HepG2 (cell line): Measurements from ENCODE around the gene ISG20L2. TPM values are rescaled to one million over a fixed set of nuclear protein-coding genes. Genes with fewer than 3 reads are reported as not detected.

ENCODE experiments used
- ATM ChIP-seq: fragments of 450-650 bp; IDR thresholded peaks from 2 replicates; pipeline ENCODE4 v1.7.1; 2017; ENCODE audit warnings: mild to moderate bottlenecking, borderline replicate concordance
- DNMT3B ChIP-seq: conservative IDR thresholded peaks from 2 replicates; pipeline ENCODE4 v1.6.1; 2016; ENCODE audit warnings: missing biosample characterization, control low read depth
- DRAP1 ChIP-seq: IDR thresholded peaks from 2 replicates; pipeline ENCODE4 v1.6.1; 2016; ENCODE audit warnings: missing genetic modification reagents, missing compliant biosample characterization
- HIVEP1 ChIP-seq: sonication (generic); formaldehyde crosslinking; IDR thresholded peaks from 2 replicates; pipeline ENCODE4 v1.4.0; 2020; ENCODE audit warnings: mild to moderate bottlenecking, missing genetic modification reagents
- HNRNPK ChIP-seq: fragments of 200-400 bp; formaldehyde crosslinking; IDR thresholded peaks from 2 replicates; pipeline ENCODE4 v1.6.1; 2018; ENCODE audit warnings: low read length, low read depth, moderate library complexity, mild to moderate bottlenecking; ENCODE audit not compliant: poor library complexity, severe bottlenecking
- IRX3 ChIP-seq: sonication (generic); formaldehyde crosslinking; IDR thresholded peaks from 2 replicates; pipeline ENCODE4 v1.8.1; 2023; ENCODE audit warnings: mild to moderate bottlenecking, low read depth, missing genetic modification reagents, borderline replicate concordance
- KDM5A ChIP-seq: fragments of 200-600 bp; sonication (generic); IDR thresholded peaks from 2 replicates; pipeline ENCODE4 v1.7.0; 2018; ENCODE audit warnings: antibody characterized with exemption, mild to moderate bottlenecking, low read length, borderline replicate concordance
- KLF13 ChIP-seq: sonication (generic); formaldehyde crosslinking; IDR thresholded peaks from 2 replicates; pipeline ENCODE4 v1.4.0; 2020; ENCODE audit warnings: mild to moderate bottlenecking, missing genetic modification reagents
- MAFF ChIP-seq: IDR thresholded peaks from 2 replicates; pipeline ENCODE4 v1.6.1; 2011; ENCODE audit warnings: low read depth, low read length, improper control_type of control experiment
- MEIS1 ChIP-seq: sonication (generic); formaldehyde crosslinking; IDR thresholded peaks from 2 replicates; pipeline ENCODE4 v1.9.0; 2021; ENCODE audit warnings: mild to moderate bottlenecking, missing genetic modification reagents, moderate library complexity, borderline replicate concordance
- MXI1 ChIP-seq: IDR thresholded peaks from 3 replicates; pipeline ENCODE4 v1.6.1; 2012; ENCODE audit warnings: low read depth, low read length, inconsistent platforms, borderline replicate concordance
- PHF8 ChIP-seq: sonication (generic); formaldehyde crosslinking; IDR thresholded peaks from 2 replicates; pipeline ENCODE4 v1.5.0; 2020; ENCODE audit warnings: missing genetic modification reagents
- SIX4 ChIP-seq: sonication (generic); formaldehyde crosslinking; IDR thresholded peaks from 2 replicates; pipeline ENCODE4 v1.4.0; 2020; ENCODE audit warnings: missing genetic modification reagents
- TMF1 ChIP-seq: sonication (generic); formaldehyde crosslinking; IDR thresholded peaks from 2 replicates; pipeline ENCODE4 v1.8.1; 2022; ENCODE audit warnings: low read depth, missing genetic modification reagents
- ZBTB25 ChIP-seq: IDR thresholded peaks from 2 replicates; pipeline ENCODE4 v1.6.1; 2018; ENCODE audit warnings: missing genetic modification reagents
- ZNF430 ChIP-seq: sonication (generic); formaldehyde crosslinking; IDR thresholded peaks from 2 replicates; pipeline ENCODE4 v1.9.0; 2021; ENCODE audit warnings: mild to moderate bottlenecking, missing genetic modification reagents
- ZNF513 ChIP-seq: sonication (generic); formaldehyde crosslinking; conservative IDR thresholded peaks from 2 replicates; pipeline ENCODE4 v1.5.0; 2020; ENCODE audit warnings: missing genetic modification reagents
- ZNF549 ChIP-seq: sonication (generic); formaldehyde crosslinking; IDR thresholded peaks from 2 replicates; pipeline ENCODE4 v1.5.0; 2020; ENCODE audit warnings: missing genetic modification reagents
- ZNF564 ChIP-seq: sonication (generic); formaldehyde crosslinking; IDR thresholded peaks from 2 replicates; pipeline ENCODE4 v1.8.1; 2023; ENCODE audit warnings: mild to moderate bottlenecking, missing genetic modification reagents
- ZNF83 ChIP-seq: sonication (generic); formaldehyde crosslinking; IDR thresholded peaks from 2 replicates; pipeline ENCODE4 v1.4.0; 2020; ENCODE audit warnings: missing genetic modification reagents, mild to moderate bottlenecking, borderline replicate concordance
- polyA plus RNA-seq, 8 experiments: library from polyadenylated mRNA; depleted of rRNA in 3 of 8; stranded (reverse) in 7 of 8; unstranded in 1 of 8; fragments of >200 nt; fragmentation: Illumina TruSeq in 4 of 8; extraction: Trizol in 4 of 8; gene quantifications; 2 replicates each; pipeline versions ENCODE4 v1.2.1 to v1.2.3, GENCODE V29; 2011 to 2016; ENCODE audit warnings: low read depth in 4 of 8, missing spikeins in 1 of 8, mixed read lengths in 1 of 8; ENCODE audit not compliant: insufficient read depth in 1 of 8
- total RNA-seq, 5 experiments: library from RNA; depleted of rRNA; stranded (reverse); fragments of >200 nt; fragmentation: Illumina TruSeq; extraction: Trizol; gene quantifications; 2 replicates each; pipeline ENCODE4 v1.2.3, GENCODE V29; 2016; ENCODE audit warnings: low read depth in 1 of 5
- TF ChIP-seq, protein P1 (sequence below): sonication (generic); formaldehyde crosslinking; IDR thresholded peaks from 2 replicates; pipeline ENCODE4 v1.4.0; 2020; ENCODE audit warnings: missing genetic modification reagents
- TF ChIP-seq, protein P2 (sequence below), 2 experiments: fragments of 450-650 bp in 1 of 2; sonication (generic) in 1 of 2; formaldehyde crosslinking; IDR thresholded peaks; 2 replicates each; pipeline versions ENCODE4 v1.5.0 to v1.8.0; 2020 to 2022; ENCODE audit warnings: mild to moderate bottlenecking in 1 of 2, missing genetic modification reagents in 1 of 2
- TF ChIP-seq, protein P3 (sequence below): sonication (generic); formaldehyde crosslinking; conservative IDR thresholded peaks from 2 replicates; pipeline ENCODE4 v1.4.0; 2020; ENCODE audit warnings: missing genetic modification reagents

The ISG20L2 gene
- total and polyA plus RNA-seq, 2 of the 13 experiments (the other 11 are each of a cell fraction or from before 2014, with no cell fraction given), result 19.8 to 21.3 TPM

DNA sequence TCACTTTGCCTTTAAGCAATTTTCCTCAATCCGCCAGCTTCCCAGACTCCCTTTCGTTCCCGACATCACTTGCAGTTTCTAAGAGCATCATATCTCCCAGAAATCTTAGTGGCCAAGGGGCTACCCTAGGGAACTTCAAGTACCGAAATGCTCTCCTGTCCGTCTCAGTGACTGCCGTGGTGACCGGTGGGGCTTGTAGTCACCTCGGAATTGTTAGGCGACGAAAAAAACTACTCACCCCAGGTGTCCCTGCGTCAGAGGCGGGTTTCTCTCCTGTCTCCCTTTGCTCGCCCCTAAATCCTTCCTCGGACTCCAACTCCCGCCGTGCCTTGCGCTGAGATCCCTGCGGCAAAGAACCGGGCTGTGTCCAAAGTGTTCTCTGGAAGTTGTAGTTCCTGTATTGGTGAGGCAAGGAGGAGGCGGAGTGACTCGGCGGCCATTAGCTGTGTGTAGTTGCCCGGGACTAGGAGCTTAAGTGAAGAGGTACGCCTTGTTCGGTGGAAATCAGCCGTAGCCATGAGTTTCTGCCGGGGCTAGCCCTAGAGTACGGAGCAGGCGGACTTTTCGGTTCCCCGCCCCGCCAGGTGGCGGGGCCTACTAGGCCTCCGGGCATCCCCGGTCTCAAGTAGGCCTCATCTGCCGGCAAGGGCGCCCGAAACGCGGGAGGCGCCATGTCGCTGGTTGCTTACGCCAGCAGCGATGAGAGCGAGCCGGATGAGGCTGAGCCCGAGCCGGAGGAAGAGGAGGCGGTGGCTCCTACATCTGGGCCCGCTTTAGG is 38.7 kb upstream of the ISG20L2 start, which contains the start of gene PRCC (continued):
- TF ChIP-seq ZBTB25 (CRISPR knock-in tag) (peak; percentile 77; the same call in 1 of the 2 replicates), DRAP1 (CRISPR knock-in tag) (peak; percentile 47), SIX4 (CRISPR knock-in tag) (no peak), ZNF549 (CRISPR knock-in tag) (no peak), IRX3 (CRISPR knock-in tag) (no peak; the same call in 1 of the 2 replicates), KDM5A (peak; percentile 91), PHF8 (CRISPR knock-in tag) (peak; percentile 100), TMF1 (CRISPR knock-in tag) (no peak), MXI1 (peak; percentile 74; the same call in 1 of the 3 replicates), DNMT3B (CRISPR knock-in tag) (peak; percentile 29; the same call in 1 of the 2 replicates), HIVEP1 (no peak; the same call in 1 of the 2 replicates), ATM (no peak), HNRNPK (no peak), ZNF564 (CRISPR knock-in tag) (peak; percentile 42; the same call in 1 of the 2 replicates), ZNF83 (CRISPR knock-in tag) (no peak), ZNF513 (peak; percentile 93), MAFF (peak; percentile 11; the same call in 1 of the 2 replicates), ZNF430 (CRISPR knock-in tag) (0 out of 2 replicates have a peak, but pooled peaks have one; percentile 20), MEIS1 (CRISPR knock-in tag) (no peak), KLF13 (CRISPR knock-in tag) (no peak)
- TF ChIP-seq, protein P1, sequence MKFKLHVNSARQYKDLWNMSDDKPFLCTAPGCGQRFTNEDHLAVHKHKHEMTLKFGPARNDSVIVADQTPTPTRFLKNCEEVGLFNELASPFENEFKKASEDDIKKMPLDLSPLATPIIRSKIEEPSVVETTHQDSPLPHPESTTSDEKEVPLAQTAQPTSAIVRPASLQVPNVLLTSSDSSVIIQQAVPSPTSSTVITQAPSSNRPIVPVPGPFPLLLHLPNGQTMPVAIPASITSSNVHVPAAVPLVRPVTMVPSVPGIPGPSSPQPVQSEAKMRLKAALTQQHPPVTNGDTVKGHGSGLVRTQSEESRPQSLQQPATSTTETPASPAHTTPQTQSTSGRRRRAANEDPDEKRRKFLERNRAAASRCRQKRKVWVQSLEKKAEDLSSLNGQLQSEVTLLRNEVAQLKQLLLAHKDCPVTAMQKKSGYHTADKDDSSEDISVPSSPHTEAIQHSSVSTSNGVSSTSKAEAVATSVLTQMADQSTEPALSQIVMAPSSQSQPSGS (CRISPR knock-in tag), result no peak; the same call in 1 of the 2 replicates
- TF ChIP-seq, protein P2, sequence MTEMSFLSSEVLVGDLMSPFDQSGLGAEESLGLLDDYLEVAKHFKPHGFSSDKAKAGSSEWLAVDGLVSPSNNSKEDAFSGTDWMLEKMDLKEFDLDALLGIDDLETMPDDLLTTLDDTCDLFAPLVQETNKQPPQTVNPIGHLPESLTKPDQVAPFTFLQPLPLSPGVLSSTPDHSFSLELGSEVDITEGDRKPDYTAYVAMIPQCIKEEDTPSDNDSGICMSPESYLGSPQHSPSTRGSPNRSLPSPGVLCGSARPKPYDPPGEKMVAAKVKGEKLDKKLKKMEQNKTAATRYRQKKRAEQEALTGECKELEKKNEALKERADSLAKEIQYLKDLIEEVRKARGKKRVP (CRISPR knock-in tag; IDR thresholded peaks at IDR 0.05), result no peak
- TF ChIP-seq, protein P3, sequence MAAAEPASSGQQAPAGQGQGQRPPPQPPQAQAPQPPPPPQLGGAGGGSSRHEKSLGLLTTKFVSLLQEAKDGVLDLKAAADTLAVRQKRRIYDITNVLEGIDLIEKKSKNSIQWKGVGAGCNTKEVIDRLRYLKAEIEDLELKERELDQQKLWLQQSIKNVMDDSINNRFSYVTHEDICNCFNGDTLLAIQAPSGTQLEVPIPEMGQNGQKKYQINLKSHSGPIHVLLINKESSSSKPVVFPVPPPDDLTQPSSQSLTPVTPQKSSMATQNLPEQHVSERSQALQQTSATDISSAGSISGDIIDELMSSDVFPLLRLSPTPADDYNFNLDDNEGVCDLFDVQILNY (CRISPR knock-in tag), result 0 out of 2 replicates have a peak, but pooled peaks have one; percentile 6
